HS-27A (cell line): ENCODE data around the gene ARG2.
"Not testable (repeated sequence)": the region's sequence is repeated elsewhere in the genome, so short reads cannot be mapped to it uniquely, and the experiment has no call there.

Experiments
- DNase-seq: peaks from one replicate; pipeline ENCODE4 v3.0.0-alpha.2; 2012; ENCODE audit warnings: low read depth, missing footprints

Gene ARG2

GRCh38 chr14:67586369-67586768 lies 33.4 kb upstream of the ARG2 start:
- no peak for DNase-seq

GRCh38 chr14:67589204-67589770 lies 30.4 kb upstream of the ARG2 start:
- no peak for DNase-seq

GRCh38 chr14:67593650-67594049 lies 26.1 kb upstream of the ARG2 start:
- DNase-seq = not testable (repeated sequence)

DNA sequence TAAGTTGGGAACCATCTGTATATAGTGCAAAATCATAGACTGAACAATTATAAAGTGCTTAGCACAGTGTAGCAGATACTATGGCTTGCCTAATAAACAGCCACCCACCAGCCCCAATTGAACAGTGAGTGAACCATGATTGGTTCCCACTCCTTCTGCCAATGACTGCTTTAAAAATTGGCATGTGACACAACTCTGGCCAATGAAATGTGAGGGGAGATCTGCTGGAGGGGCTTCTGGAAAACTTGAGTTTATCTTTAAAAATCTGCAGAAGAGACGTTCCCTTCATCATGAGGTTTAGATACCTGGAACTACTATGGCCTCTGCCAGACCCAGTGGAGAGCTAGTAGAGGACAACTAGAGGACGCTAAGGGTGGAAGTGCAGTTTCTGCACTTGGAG lies 24.3 kb upstream of the ARG2 start:
- DNase-seq = no peak

- no peak for DNase-seq
These were observed 19.8 kb upstream of the ARG2 start, which contains the start of gene PIGH for GRCh38 chr14:67599698-67600561. Gene PIGH (minus strand): TSS chr14:67600268. CDS start chr14:67600203, 65 bp downstream.

GRCh38 chr14:67600562-67600974 lies 19.2 kb upstream of the ARG2 start:
- DNase-seq = not testable (repeated sequence)

- no peak for DNase-seq
These were observed 17.6 kb upstream of the ARG2 start for GRCh38 chr14:67602076-67602475.

DNA sequence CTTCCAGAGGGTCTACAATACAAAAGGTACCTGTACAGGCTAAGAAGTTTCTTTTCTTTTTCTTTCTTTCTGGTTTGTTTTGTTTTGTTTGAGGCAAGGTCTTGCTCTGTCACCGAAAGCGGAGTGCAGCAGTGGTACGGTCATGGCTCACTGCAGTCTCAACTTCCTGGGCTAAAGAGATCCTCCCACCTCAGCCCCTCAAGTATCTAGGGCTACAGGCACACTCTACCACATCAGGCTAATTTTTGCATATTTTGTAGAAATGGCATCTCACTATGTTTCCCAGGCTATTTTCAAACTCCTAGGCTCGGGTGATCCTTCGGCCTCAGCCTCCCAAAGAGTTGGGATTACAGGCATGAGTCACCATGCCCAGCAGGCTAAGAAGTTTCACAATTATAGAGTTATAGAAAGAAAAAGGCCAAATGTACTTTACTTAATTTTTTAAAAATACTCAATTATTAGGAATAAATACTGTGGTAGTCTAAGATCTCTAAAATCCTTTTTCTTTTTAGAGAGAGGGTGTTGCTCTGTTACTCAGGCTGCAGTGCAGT lies 16.6 kb upstream of the ARG2 start:
- no peak for DNase-seq

- no peak for DNase-seq
These were observed 12.1 kb upstream of the ARG2 start for GRCh38 chr14:67607646-67608045.

- no peak for DNase-seq
These were observed 9.9 kb upstream of the ARG2 start for GRCh38 chr14:67609642-67610310.

DNA sequence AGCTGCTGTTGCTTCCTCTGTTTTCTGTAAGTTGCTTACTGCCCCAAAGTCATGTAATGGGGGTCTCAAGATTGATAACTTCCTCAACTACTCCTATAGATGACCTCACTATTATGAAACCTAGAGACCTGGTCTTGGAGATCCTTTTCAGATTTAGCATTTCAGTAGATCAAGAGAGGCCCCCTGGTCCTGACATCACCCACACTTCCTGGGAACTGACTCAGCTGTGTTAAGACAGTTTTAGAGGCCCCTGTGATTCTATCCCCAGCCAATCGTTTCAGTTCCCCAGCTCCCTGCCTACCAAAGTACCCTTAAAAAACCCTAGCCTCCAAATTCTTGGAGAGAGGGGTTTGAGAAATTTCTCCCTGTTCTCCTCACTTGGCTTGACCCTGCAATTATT lies 9.2 kb upstream of the ARG2 start:
- DNase-seq = no peak

GRCh38 chr14:67618617-67619063 lies 1.1 kb upstream of the ARG2 start:
- peak; percentile 38 for DNase-seq

GRCh38 chr14:67620217-67620785 lies 581 bp downstream of the ARG2 start:
- no peak for DNase-seq

- peak; percentile 29 for DNase-seq
These were observed 3.0 kb downstream of the ARG2 start for GRCh38 chr14:67622675-67623074.

GRCh38 chr14:67623114-67623513 lies 3.4 kb downstream of the ARG2 start:
- DNase-seq = no peak

DNA sequence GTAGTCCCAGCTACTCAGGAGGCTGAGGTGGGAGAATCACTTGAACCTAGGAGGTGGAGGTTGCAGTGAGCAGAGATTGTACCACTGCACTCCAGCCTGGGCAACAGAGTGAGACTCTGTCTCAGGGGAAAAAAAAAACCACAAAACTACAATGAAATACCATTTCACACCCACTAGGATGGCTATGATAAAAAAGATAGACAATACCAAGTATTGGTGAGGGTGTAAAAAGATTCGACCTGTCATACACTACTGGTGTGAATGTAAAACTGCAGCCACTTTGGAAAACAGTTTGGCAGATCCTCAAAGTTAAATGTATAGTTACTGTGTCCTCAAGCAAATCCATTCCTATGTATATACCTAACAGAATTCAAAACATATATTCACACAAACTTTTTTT lies 6.4 kb downstream of the ARG2 start:
- DNase-seq = not testable (repeated sequence)

DNA sequence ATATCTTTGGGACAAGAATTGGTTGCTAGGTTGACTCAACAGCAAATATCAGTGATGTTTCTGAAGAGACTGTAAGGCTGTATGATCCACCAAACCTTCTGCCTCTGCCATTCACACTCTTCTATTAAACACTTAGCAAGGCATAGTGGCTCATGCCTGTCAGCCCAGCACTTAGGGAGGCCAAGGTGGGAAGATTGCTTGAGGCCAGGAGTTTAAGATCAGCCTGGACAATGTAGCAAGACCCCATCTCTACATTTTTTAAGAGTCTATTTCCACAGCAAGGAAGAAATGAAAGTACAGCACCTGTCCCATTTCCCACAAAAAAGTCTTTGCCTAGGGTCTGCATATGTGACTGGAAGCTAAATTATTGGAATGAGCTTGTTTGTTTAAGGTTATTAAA lies 7.8 kb downstream of the ARG2 start:
- DNase-seq = no peak

GRCh38 chr14:67630186-67630585 lies 10.5 kb downstream of the ARG2 start:
- no peak for DNase-seq

GRCh38 chr14:67630938-67631337 lies 11.2 kb downstream of the ARG2 start:
- DNase-seq = no peak

DNA sequence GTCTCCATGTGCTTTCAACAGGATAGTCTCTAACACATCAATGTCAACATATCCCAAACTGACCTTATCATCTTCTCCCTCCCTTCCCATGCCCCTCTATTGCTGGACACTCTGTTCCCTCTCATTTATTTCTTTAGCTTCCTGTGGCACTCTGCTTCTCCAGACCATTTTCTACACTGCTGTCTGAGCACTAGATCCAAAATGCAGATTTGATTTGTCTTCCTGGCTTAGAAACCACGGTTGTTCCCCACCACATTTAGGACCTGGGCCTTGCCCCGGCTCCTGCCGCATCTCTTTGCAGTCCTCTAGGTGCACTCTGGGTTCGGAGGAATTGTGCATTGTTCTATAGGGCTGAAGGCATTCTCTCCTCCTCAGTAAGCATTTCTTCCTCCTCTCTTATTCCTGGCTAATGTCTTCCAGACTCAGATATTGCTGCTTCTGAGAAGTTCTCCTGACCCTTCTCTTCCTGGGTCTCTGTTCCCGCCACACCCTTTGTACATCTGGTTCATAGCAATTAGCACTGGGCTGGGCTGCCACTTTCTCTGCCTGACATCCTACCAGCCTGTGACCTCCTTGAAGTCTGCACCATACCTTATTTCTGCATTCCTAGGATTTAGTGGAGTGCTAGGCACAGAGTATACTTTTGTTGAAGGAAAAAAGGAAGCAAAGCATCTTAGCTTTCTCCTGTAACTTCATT lies 13.9 kb downstream of the ARG2 start:
- no peak for DNase-seq

DNA sequence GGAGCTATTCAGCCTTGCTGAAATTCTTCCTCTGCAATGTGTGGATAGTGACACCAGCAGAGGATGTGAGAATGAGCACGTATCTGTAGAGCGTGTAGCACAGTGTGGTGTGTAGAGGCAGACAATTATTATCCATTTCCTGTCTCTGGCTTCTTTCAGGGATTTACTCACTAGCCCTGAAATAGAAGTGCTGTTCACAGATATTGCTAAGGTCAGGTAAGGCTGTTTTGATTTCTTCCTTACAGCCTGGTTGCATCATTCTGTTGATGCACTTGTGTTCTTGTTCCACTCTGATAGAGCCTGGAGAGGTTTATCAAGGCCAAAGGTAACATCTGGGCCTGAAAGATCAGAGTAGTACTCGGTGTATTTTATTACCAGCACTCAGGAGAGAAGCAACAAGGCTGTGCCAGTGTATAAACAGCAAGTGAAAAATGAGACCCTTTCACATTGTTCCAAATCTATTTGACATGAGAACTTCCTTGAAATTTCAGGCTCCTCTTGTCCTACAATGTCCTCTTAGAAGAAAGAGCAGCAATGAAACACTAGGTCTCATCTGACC lies 16.7 kb downstream of the ARG2 start:
- no peak for DNase-seq
